ENCODE results near the gene FAM200C.

FAM200C gene

DNA sequence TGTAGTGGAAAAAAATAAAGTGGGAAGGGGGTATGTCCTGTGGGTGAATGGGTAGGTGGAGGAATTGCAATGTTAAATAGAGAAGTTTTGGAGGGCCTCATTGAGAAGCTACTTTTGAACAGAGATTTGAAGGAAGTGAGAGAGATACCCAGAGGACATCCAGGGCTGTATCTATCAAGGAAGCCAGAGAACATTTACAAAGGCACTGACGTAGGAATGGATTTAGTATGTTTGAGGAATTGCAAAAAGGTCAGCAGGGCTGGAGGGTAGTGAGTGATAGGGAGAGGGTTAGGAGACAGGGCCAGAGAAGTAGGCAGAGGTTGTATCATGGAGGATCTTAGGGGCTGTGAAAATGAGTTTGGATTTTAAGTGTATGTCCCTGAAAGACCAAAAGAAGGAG, 35.7 kb upstream of the FAM200C start:
- no peak for DNase-seq (ENCODE audit: low read depth)
- TF ChIP-seq, protein P1, sequence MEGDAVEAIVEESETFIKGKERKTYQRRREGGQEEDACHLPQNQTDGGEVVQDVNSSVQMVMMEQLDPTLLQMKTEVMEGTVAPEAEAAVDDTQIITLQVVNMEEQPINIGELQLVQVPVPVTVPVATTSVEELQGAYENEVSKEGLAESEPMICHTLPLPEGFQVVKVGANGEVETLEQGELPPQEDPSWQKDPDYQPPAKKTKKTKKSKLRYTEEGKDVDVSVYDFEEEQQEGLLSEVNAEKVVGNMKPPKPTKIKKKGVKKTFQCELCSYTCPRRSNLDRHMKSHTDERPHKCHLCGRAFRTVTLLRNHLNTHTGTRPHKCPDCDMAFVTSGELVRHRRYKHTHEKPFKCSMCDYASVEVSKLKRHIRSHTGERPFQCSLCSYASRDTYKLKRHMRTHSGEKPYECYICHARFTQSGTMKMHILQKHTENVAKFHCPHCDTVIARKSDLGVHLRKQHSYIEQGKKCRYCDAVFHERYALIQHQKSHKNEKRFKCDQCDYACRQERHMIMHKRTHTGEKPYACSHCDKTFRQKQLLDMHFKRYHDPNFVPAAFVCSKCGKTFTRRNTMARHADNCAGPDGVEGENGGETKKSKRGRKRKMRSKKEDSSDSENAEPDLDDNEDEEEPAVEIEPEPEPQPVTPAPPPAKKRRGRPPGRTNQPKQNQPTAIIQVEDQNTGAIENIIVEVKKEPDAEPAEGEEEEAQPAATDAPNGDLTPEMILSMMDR (IDR thresholded peaks at IDR 0.05; ENCODE audit: insufficient read depth, low read depth, low read length, missing control alignments), result no peak
- no peak overlapping the region for H3K4me3 ChIP-seq (ENCODE audit: low read length)

DNA sequence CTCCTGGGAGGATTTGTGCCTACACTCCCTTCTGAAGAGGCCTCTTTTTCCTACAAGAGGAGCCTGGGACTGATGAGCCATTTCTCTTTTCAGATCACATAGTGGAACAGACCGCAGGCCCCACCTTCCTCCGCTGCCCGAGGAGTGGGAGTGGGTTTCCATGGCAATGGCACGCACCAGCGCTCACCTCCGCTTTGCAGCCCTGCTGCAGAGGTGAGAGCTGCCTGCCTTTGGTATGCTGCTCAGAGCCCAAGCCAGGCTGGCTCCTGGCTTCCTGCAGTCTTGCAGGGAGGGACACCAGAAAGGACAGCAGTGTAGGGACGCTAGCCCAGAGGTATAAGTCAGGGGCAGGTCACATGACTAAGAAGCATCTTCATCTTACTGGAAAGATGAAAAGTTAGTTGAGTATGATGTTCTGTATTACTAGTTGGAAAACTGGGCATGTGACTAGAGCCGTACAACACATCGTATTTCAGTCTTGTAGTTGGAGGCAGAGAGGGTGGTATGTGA, 34.2 kb upstream of the FAM200C start:
- peak; percentile 82 for DNase-seq (ENCODE audit: low read depth)
- H3K4me3 ChIP-seq (ENCODE audit: low read length), result no peak overlapping the region
- TF ChIP-seq, protein P1 (IDR thresholded peaks at IDR 0.05; ENCODE audit: insufficient read depth, low read depth, low read length, missing control alignments), result no peak

DNA sequence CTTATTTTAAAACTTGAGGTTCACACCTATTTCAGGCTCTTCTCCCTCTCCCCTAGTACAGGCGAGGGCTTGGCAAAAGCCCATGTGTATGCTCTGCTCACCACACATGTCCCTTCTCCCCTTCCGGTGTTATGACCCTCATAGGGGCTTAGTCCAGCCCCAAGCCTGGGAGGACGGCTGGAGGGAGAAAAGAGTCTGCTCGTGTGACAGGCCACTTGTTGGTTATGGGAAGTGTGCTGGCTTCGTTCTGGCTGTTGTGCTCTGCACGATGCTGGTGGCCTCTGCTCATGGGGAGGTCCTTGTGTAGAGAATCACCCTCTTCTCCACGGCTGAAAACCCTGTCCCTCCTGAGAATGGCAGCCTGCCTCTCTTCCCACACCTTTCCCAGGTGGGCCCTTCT, 32.9 kb upstream of the FAM200C start:
- no peak for DNase-seq (ENCODE audit: low read depth)
- no peak overlapping the region for H3K4me3 ChIP-seq (ENCODE audit: low read length)
- TF ChIP-seq, protein P1 (IDR thresholded peaks at IDR 0.05; ENCODE audit: insufficient read depth, low read depth, low read length, missing control alignments), result no peak

DNA sequence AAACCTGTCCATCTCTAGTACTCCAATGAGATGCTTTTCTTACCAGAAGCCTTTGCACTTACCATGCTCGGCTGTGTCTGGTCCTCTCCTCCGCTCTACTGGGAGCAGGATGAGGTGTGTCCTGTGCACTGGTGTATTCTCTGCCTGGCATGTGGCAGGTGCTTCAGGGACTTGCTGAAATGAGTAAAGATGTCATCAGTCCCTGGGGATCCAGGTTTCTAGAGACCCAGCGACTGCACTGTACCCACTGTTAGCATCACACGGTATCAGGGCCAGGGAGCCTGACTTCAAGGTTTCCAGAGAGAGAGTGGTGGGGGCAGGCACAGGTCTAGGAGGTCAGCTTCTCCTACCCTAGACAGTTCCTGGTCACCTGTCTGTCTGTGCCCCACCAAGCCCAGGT, 32.3 kb upstream of the FAM200C start:
- TF ChIP-seq, protein P1 (IDR thresholded peaks at IDR 0.05; ENCODE audit: insufficient read depth, low read depth, low read length, missing control alignments), result no peak
- DNase-seq (ENCODE audit: low read depth), result no peak
- no peak overlapping the region for H3K4me3 ChIP-seq (ENCODE audit: low read length)

DNA sequence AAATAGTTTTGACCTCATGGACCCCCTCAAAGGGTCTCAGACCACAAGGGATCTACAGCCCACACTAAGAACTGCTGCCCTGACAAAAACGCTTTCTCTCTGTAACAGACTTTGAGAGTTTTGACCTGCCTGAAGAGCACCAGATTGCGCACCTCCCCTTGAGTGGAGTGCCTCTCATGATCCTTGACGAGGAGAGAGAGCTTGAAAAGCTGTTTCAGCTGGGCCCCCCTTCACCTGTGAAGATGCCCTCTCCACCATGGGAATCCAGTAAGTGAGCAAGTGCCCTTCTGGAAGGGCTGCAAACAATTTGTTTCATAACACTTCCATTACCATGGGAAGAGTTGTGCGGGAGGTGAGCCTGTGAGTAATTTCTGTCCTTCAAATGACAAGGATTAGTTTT, 27.8 kb upstream of the FAM200C start:
- no peak overlapping the region for H3K4me3 ChIP-seq (ENCODE audit: low read length)
- TF ChIP-seq, protein P1 (IDR thresholded peaks at IDR 0.05; ENCODE audit: insufficient read depth, low read depth, low read length, missing control alignments), result no peak
- no peak for DNase-seq (ENCODE audit: low read depth)

DNA sequence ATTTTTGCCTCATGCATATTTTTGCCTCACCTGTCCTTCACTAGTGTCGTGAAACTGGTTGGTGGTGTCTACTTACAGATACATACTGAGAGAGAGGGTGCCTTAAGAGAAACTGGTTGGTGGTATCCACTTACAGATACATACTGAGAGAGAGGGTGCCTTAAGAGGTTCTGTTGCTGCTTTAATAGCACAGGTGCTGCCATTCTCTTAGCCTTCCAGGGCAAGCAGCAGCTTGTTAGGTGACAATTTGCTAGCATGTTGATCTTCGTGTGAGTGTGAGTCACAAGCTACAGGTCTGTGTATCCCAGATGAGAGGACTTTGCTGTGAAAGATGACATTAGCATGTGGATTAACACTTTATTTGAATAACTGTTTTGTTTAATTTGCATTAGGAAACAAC, 23.2 kb upstream of the FAM200C start:
- H3K4me3 ChIP-seq (ENCODE audit: low read length), result peak overlapping the region; percentile 69
- DNase-seq (ENCODE audit: low read depth), result peak; percentile 93
- TF ChIP-seq, protein P1 (IDR thresholded peaks at IDR 0.05; ENCODE audit: insufficient read depth, low read depth, low read length, missing control alignments), result no peak

DNA sequence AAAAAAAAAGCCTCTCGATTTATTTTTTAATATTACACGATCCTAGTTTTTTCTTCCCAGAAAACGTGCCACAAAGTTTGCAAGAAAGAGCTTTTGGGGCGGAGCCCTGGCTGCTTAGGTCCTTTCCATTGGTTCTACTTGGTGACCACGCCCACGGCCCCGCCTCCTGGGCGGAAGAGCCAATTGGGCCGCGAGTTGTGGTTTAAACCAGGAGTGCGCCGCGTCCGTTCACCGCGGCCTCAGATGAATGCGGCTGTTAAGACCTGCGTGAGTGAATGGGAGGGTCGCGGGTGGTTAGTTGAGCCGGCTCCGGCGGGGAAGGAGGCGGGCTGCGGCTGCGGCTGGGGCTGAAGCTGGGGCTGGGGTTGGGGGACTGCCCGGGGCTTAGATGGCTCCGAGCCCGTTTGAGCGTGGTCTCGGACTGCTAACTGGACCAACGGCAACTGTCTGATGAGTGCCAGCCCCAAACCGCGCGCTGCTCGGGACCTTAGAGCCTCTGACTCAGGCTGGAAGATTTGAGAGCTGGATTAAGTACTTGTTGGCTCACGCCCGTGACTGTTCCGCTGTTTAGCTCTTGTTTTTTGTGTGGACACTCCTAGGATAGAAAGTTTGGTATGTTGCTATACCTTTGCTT, 21.9 kb upstream of the FAM200C start, which contains the start of gene PTTG1:
PTTG1 (plus strand) TSS at position 231 of the 634 bp plus-strand sequence. CDS start 458 bp downstream, outside the sequence.
- H3K4me3 ChIP-seq (ENCODE audit: low read length), result peak within 1 kb of the TSS; percentile 69
- TF ChIP-seq, protein P1 (IDR thresholded peaks at IDR 0.05; ENCODE audit: insufficient read depth, low read depth, low read length, missing control alignments), result no peak
- DNase-seq (ENCODE audit: low read depth), result peak; percentile 99
